K562 (cell line): ENCODE results near the gene CHAMP1. TPM values are rescaled to one million over a fixed set of nuclear protein-coding genes. Genes with fewer than 3 reads are reported as not detected.

Source experiments
- ARID1B ChIP-seq: fragments of 450-650 bp; IDR thresholded peaks from 2 replicates; pipeline ENCODE4 v1.6.1; 2016; ENCODE audit warnings: antibody characterized with exemption, mild to moderate bottlenecking, inconsistent platforms
- BRD4 ChIP-seq: fragments of 200-600 bp; sonication (generic); IDR thresholded peaks from 2 replicates; pipeline ENCODE4 v1.6.1; 2017; ENCODE audit warnings: inconsistent platforms
- CLOCK ChIP-seq: fragments of 250-450 bp; sonication (Bioruptor Pico); IDR thresholded peaks from 2 replicates; pipeline ENCODE4 v1.4.0; 2020; ENCODE audit warnings: mild to moderate bottlenecking, moderate library complexity, borderline replicate concordance
- DPF2 ChIP-seq: fragments of 450-650 bp; IDR thresholded peaks from 2 replicates; pipeline ENCODE4 v1.6.1; 2016
- ETV6 ChIP-seq, 3 experiments: fragments of 150-350 bp in 1 of 3; sonication (generic) in 1 of 3; formaldehyde crosslinking in 1 of 3; IDR thresholded peaks; 2 replicates each; pipeline versions ENCODE4 v1.6.1 to v1.8.0; 2014 to 2022; ENCODE audit warnings: borderline replicate concordance in 2 of 3, low read depth in 2 of 3, antibody characterized with exemption in 1 of 3, low read length in 1 of 3, mild to moderate bottlenecking in 1 of 3, missing genetic modification reagents in 1 of 3
- GTF2F1 ChIP-seq: IDR thresholded peaks from 2 replicates; pipeline ENCODE4 v1.6.1; 2011; ENCODE audit warnings: low read depth, low read length, improper control_type of control experiment
- HDAC2 ChIP-seq: fragments of 450-650 bp; IDR thresholded peaks from 2 replicates; pipeline ENCODE4 v1.6.1; 2016; ENCODE audit warnings: mild to moderate bottlenecking
- KLF10 ChIP-seq: fragments of 250-450 bp; sonication (Bioruptor Pico); IDR thresholded peaks from 2 replicates; pipeline ENCODE4 v1.6.1; 2021; ENCODE audit warnings: matching md5 sums
- NFIX ChIP-seq: fragments of 250-450 bp; sonication (Bioruptor Pico); IDR thresholded peaks from 2 replicates; pipeline ENCODE4 v1.4.0; 2020; ENCODE audit warnings: low read depth, mild to moderate bottlenecking, moderate library complexity
- POLR2AphosphoS5 ChIP-seq: IDR thresholded peaks from 2 replicates; pipeline ENCODE4 v1.6.1; 2011; ENCODE audit warnings: mild to moderate bottlenecking, low read depth, low read length, moderate library complexity; ENCODE audit not compliant: control insufficient read depth, insufficient read depth
- PTTG1 ChIP-seq: fragments of 450-650 bp; IDR thresholded peaks from 2 replicates; pipeline ENCODE4 v1.6.1; 2016; ENCODE audit warnings: low read depth, mild to moderate bottlenecking, missing genetic modification characterization, missing compliant biosample characterization
- RAD21 ChIP-seq, 2 experiments: fragments of 250-450 bp in 1 of 2; fragments of 450-650 bp in 1 of 2; sonication (Bioruptor Pico) in 1 of 2; formaldehyde crosslinking in 1 of 2; IDR thresholded peaks in 1 of 2; conservative IDR thresholded peaks in 1 of 2; 2 replicates each; pipeline versions ENCODE4 v1.4.0 to v1.8.0; 2020 to 2022; ENCODE audit warnings: mild to moderate bottlenecking in 2 of 2, moderate library complexity in 1 of 2
- REST ChIP-seq, 2 experiments: fragments of 450-650 bp; formaldehyde crosslinking in 1 of 2; IDR thresholded peaks; 2 replicates each; pipeline versions ENCODE4 v1.4.0 to v1.6.1; 2014 to 2020; ENCODE audit warnings: mild to moderate bottlenecking in 2 of 2, borderline replicate concordance in 1 of 2, low read depth in 1 of 2
- SIN3A ChIP-seq, 2 experiments: fragments of 150-350 bp in 1 of 2; IDR thresholded peaks; 2 replicates each; pipeline ENCODE4 v1.6.1; 2011 to 2016; ENCODE audit warnings: borderline replicate concordance in 2 of 2, low read depth in 2 of 2, low read length in 2 of 2, mild to moderate bottlenecking in 2 of 2, moderate library complexity in 2 of 2; ENCODE audit not compliant: control insufficient read depth in 1 of 2
- SUPT5H ChIP-seq: fragments of 450-650 bp; IDR thresholded peaks from 2 replicates; pipeline ENCODE4 v1.6.1; 2016
- ZNF274 ChIP-seq: IDR thresholded peaks from 2 replicates; pipeline ENCODE4 v1.6.1; 2011; ENCODE audit warnings: low read depth, mild to moderate bottlenecking, low read length, moderate library complexity, borderline replicate concordance
- ZNF586 ChIP-seq: fragments of 450-650 bp; formaldehyde crosslinking; conservative IDR thresholded peaks from 2 replicates; pipeline ENCODE4 v1.4.0; 2020; ENCODE audit warnings: mild to moderate bottlenecking, moderate library complexity
- polyA plus RNA-seq, 8 experiments: library from polyadenylated mRNA; depleted of rRNA in 4 of 8; stranded (reverse) in 5 of 8; unstranded in 3 of 8; fragments of >200 nt; fragmentation: Nextera tagmentation in 2 of 8; fragmentation: Illumina TruSeq in 1 of 8; extraction: Ambion mirVana in 2 of 8; extraction: Trizol in 1 of 8; gene quantifications; 2 replicates each; pipeline versions ENCODE4 v1.2.1 to v1.2.3, GENCODE V29; 2011 to 2014; ENCODE audit warnings: inconsistent platforms in 1 of 8, missing spikeins in 1 of 8
- total RNA-seq, 7 experiments: library from RNA; depleted of rRNA in 6 of 7; stranded (reverse); fragments of >200 nt in 6 of 7; fragmentation: Illumina TruSeq in 2 of 7; extraction: Trizol in 2 of 7; gene quantifications; 2 replicates each; pipeline versions ENCODE4 v1.2.1 to v1.2.3, GENCODE V29; 2011 to 2021; ENCODE audit warnings: low replicate concordance in 1 of 7

CHAMP1 gene
- total and polyA plus RNA-seq, 9 of the 15 experiments (the other 6 are each of a cell fraction or from before 2014, with no cell fraction given): 0.70 to 40.6 (median 15.3) TPM

- TF ChIP-seq ETV6 (IDR thresholded peaks at IDR 0.05; ENCODE audit: borderline replicate concordance in 1 of 2, low read depth in 2 of 2, low read length in 1 of 2): no peak
- no peak for TF ChIP-seq ETV6 (CRISPR knock-in tag; IDR thresholded peaks at IDR 0.05; ENCODE audit: borderline replicate concordance)
- TF ChIP-seq NFIX (CRISPR knock-in tag): no peak
- TF ChIP-seq REST (IDR thresholded peaks at IDR 0.05; ENCODE audit: borderline replicate concordance): 0 out of 2 replicates have a peak, but pooled peaks have one; percentile 16
- no peak for TF ChIP-seq REST (CRISPR knock-in tag; IDR thresholded peaks at IDR 0.05; ENCODE audit: low read depth)
- no peak for TF ChIP-seq KLF10 (CRISPR knock-in tag)
- no peak for TF ChIP-seq GTF2F1
- TF ChIP-seq ZNF274: no peak
- no peak for TF ChIP-seq SIN3A (IDR thresholded peaks at IDR 0.05; ENCODE audit: borderline replicate concordance in 2 of 2, control insufficient read depth in 1 of 2, low read depth in 2 of 2, low read length in 2 of 2)
- TF ChIP-seq HDAC2: no peak
- TF ChIP-seq SUPT5H: no peak
- TF ChIP-seq ZNF586 (CRISPR knock-in tag): no peak
- no peak for TF ChIP-seq DPF2
- peak; percentile 15 to 46; a peak in 3 of 4 replicates for TF ChIP-seq RAD21 (CRISPR knock-in tag; conservative IDR thresholded peaks at IDR 0.05 in 1 of 2, IDR thresholded peaks at IDR 0.05 in 1 of 2)
- TF ChIP-seq BRD4: no peak
- TF ChIP-seq CLOCK (CRISPR knock-in tag): no peak
- TF ChIP-seq POLR2AphosphoS5: no peak
- TF ChIP-seq PTTG1 (tag): no peak
- no peak for TF ChIP-seq ARID1B
These were observed 25.7 kb downstream of the CHAMP1 start (continued) for GRCh38 chr13:114339857-114340534.
